Right lobe of liver (tissue), 6 donors: ENCODE data around the gene TMEM174. TPM values are rescaled to one million over a fixed set of nuclear protein-coding genes. Genes with fewer than 3 reads are reported as not detected.
"Not testable (repeated sequence)": the region's sequence is repeated elsewhere in the genome, so short reads cannot be mapped to it uniquely, and the experiment has no call there.

Source experiments
- ATAC-seq, 4 donors: fragments of 200-7000 bp; cut with Tn5 transposase; one replicate each; pipeline ENCODE4 v1.9.1; 2020; ENCODE audit warnings: mild to moderate bottlenecking in 4 of 4, moderate library complexity in 4 of 4
- DNase-seq, 3 donors: peaks; one replicate each; pipeline ENCODE4 v3.0.0-alpha.2; 2020
- H3K27ac ChIP-seq, 3 donors: fragments of 200-600 bp; one replicate each; pipeline ENCODE4 v1.8.0; 2022
- H3K27me3 ChIP-seq, 2 donors: fragments of 200-600 bp; one replicate each; pipeline ENCODE4 v1.8.0; 2022
- H3K36me3 ChIP-seq, 4 donors: fragments of 200-600 bp; sonication (generic) in 1 of 4; one replicate each; pipeline versions ENCODE4 v1.5.1 to v1.8.0; 2017 to 2022; ENCODE audit warnings: control low read depth in 1 of 4
- H3K4me1 ChIP-seq, 4 donors: fragments of 200-600 bp; sonication (generic) in 1 of 4; one replicate each; pipeline versions ENCODE4 v1.5.1 to v1.8.0; 2017 to 2022; ENCODE audit warnings: control low read depth in 1 of 4
- H3K4me3 ChIP-seq, 3 donors: fragments of 200-600 bp; one replicate each; pipeline ENCODE4 v1.8.0; 2022
- H3K9me3 ChIP-seq, 4 donors: fragments of 200-600 bp; sonication (generic) in 1 of 4; one replicate each; pipeline versions ENCODE4 v1.5.1 to v1.8.0; 2017 to 2022; ENCODE audit warnings: control low read depth in 1 of 4
- CTCF ChIP-seq, 4 donors: fragments of 200-600 bp in 3 of 4; fragments of 450-650 bp in 1 of 4; IDR thresholded peaks; one replicate each; pipeline versions ENCODE4 v1.5.1 to v1.8.0; 2016 to 2022; ENCODE audit warnings: antibody characterized with exemption in 4 of 4, mild to moderate bottlenecking in 2 of 4
- POLR2A ChIP-seq: fragments of 450-650 bp; IDR thresholded peaks from one replicate; pipeline ENCODE4 v1.6.1; 2017; ENCODE audit warnings: antibody characterized with exemption, mild to moderate bottlenecking
- WGBS: methylation state at CpG from one replicate; pipeline ENCODE4 v1.1.6; 2018; ENCODE audit warnings: low coverage, low lambda C conversion rate; ENCODE audit not compliant: insufficient coverage; ENCODE audit errors: missing lambda C conversion rate; 5-methylcytosine and 5-hydroxymethylcytosine counted together
- intact Hi-C, 2 donors: fragments of 100-400 bp; cut with DNase I; formaldehyde crosslinking; loops; one replicate each; pipeline versions ENCODE4 v1.11.2 to v1.14.1; 2022
- total RNA-seq, 6 experiments: library from RNA; depleted of rRNA in 2 of 6; stranded (reverse); fragments of >200 nt in 2 of 6; fragmentation: NEBNext Ultra II Directional in 3 of 6; extraction: Animal tissue kit (Norgen Biotek cat#: 25700) in 3 of 6; gene quantifications; one replicate each; pipeline versions ENCODE4 v1.1.0 to v1.2.4, GENCODE V29; 2016 to 2023
- donor health status: DM: no; HTN: yes; CAD: no.
- donor health status: DM: no; HTN: no; CAD: no.
- donor health status: DM: no; HTN: no; CAD: no.
- donor health status: DM: no; HTN: yes; CAD: no.
- donor health status: DM: no; HTN: yes; CAD: no.

TMEM174 gene
- total RNA-seq, 6 experiments from 2014 or later: not detected

GRCh38 chr5:73205305-73205704, 32.3 kb downstream of the TMEM174 start:
- no peak for TF ChIP-seq POLR2A
- no peak for TF ChIP-seq CTCF (IDR thresholded peaks at IDR 0.05)
- 44% methylated on average over 1 of the region's 3 CpGs for WGBS
- Histone ChIP-seq H3K27ac (no peak overlapping the region), H3K27me3 (no peaks in the 10 kb centered on the region), H3K4me1 (peaks cover 0 to 7% (median 0%) of the 10 kb centered on the region in 4 donors), H3K9me3 (no peaks in the 10 kb centered on the region), H3K4me3 (no peak overlapping the region), H3K36me3 (no peaks in the 10 kb centered on the region)
- ATAC-seq (no peak), DNase-seq (no peak)
- intact Hi-C loops: loop anchor here in 1 of 2 donors (10.0 kb wide), 1 partner anchor 121 kb away; no protein-coding TSS in a partner anchor

GRCh38 chr5:73207239-73207638, 34.2 kb downstream of the TMEM174 start:
- no CpG with 5 or more reads among the region's 4 CpGs for WGBS
- ATAC-seq, H3K4me1 ChIP-seq, H3K9me3 ChIP-seq, H3K4me3 ChIP-seq, H3K27ac ChIP-seq, H3K36me3 ChIP-seq, H3K27me3 ChIP-seq, DNase-seq: not testable (repeated sequence)
- intact Hi-C loops: loop anchor here in 1 of 2 donors (10.0 kb wide), 1 partner anchor 122 kb away; no protein-coding TSS in a partner anchor

- intact Hi-C loops: loop anchor here in 1 of 2 donors (10.0 kb wide), 1 partner anchor 124 kb away; no protein-coding TSS in a partner anchor
- not testable (repeated sequence) for H3K36me3 ChIP-seq, H3K27me3 ChIP-seq
Observed at GRCh38 chr5:73209075-73209474, 36.1 kb downstream of the TMEM174 start.

GRCh38 chr5:73212693-73213092, 39.7 kb downstream of the TMEM174 start:
- peaks cover 0 to 13% of the 10 kb centered on the region in 2 donors for H3K27me3 ChIP-seq
- H3K4me3 ChIP-seq, intact Hi-C loops: not testable (repeated sequence)

More at GRCh38 chr5:73209075-73209474, 36.1 kb downstream of the TMEM174 start:
- ATAC-seq, H3K4me3 ChIP-seq, H3K27ac ChIP-seq, H3K9me3 ChIP-seq, DNase-seq, H3K4me1 ChIP-seq: not testable (repeated sequence)

GRCh38 chr5:73213566-73213998, 40.6 kb downstream of the TMEM174 start:
- intact Hi-C loops: no loop called here
- H3K9me3 ChIP-seq: no peaks in the 10 kb centered on the region
- WGBS: 17% methylated on average over 4 of the region's 6 CpGs
- H3K27me3 ChIP-seq: peaks cover 0 to 18% of the 10 kb centered on the region in 2 donors
- H3K27ac ChIP-seq: no peak overlapping the region
- H3K36me3 ChIP-seq: no peaks in the 10 kb centered on the region
- ATAC-seq (no peak), DNase-seq (no peak)
- peaks cover 0 to 6% (median 3%) of the 10 kb centered on the region in 4 donors for H3K4me1 ChIP-seq
- no peak for TF ChIP-seq POLR2A
- no peak for TF ChIP-seq CTCF (IDR thresholded peaks at IDR 0.05)
- H3K4me3 ChIP-seq: no peak overlapping the region

More at GRCh38 chr5:73212693-73213092, 39.7 kb downstream of the TMEM174 start:
- 100% methylated on average over 2 of the region's 3 CpGs for WGBS
- H3K9me3 ChIP-seq, DNase-seq, H3K4me1 ChIP-seq, H3K27ac ChIP-seq, ATAC-seq, H3K36me3 ChIP-seq: not testable (repeated sequence)

GRCh38 chr5:73214306-73214705, 41.3 kb downstream of the TMEM174 start:
- Histone ChIP-seq H3K27ac (no peak overlapping the region), H3K27me3 (peaks cover 0 to 22% of the 10 kb centered on the region in 2 donors), H3K4me3 (no peak overlapping the region), H3K9me3 (no peaks in the 10 kb centered on the region), H3K4me1 (peaks cover 0 to 6% (median 3%) of the 10 kb centered on the region in 4 donors), H3K36me3 (no peaks in the 10 kb centered on the region)
- WGBS: 19% methylated on average over 4 of the region's 4 CpGs
- ATAC-seq (no peak), DNase-seq (no peak)
- TF ChIP-seq POLR2A: no peak
- no peak for TF ChIP-seq CTCF (IDR thresholded peaks at IDR 0.05)
- intact Hi-C loops: no loop called here
